Neuron (in vitro differentiated cells): Measurements from ENCODE around the gene MIB1.

ENCODE experiments used
- H2AFZ ChIP-seq: one replicate; pipeline ENCODE4 v1.6.1; 2013; ENCODE audit warnings: low read depth, mild to moderate bottlenecking, inconsistent platforms, low read length, moderate library complexity
- H3K27me3 ChIP-seq: one replicate; pipeline ENCODE4 v1.6.1; 2013; ENCODE audit warnings: low read length; ENCODE audit not compliant: insufficient read depth
- H3K36me3 ChIP-seq: one replicate; pipeline ENCODE4 v1.6.1; 2013; ENCODE audit warnings: low read length; ENCODE audit not compliant: insufficient read depth
- H3K4me1 ChIP-seq: one replicate; pipeline ENCODE4 v1.6.1; 2013; ENCODE audit warnings: low read length; ENCODE audit not compliant: insufficient read depth
- H3K4me3 ChIP-seq: 2 replicates; pipeline ENCODE4 v1.5.1; 2013; ENCODE audit warnings: mild to moderate bottlenecking, low read length, moderate library complexity
- H3K9me3 ChIP-seq: one replicate; pipeline ENCODE4 v1.6.1; 2013; ENCODE audit warnings: low read length

Gene MIB1

GRCh38 chr18:21916594-21916993 lies 176.0 kb downstream of the MIB1 start:
- Histone ChIP-seq H3K4me3 (no peak overlapping the region), H3K4me1 (no peaks in the 10 kb centered on the region), H3K9me3 (no peaks in the 10 kb centered on the region), H2AFZ (no peak overlapping the region), H3K27me3 (peaks cover 3% of the 10 kb centered on the region), H3K36me3 (no peaks in the 10 kb centered on the region)

DNA sequence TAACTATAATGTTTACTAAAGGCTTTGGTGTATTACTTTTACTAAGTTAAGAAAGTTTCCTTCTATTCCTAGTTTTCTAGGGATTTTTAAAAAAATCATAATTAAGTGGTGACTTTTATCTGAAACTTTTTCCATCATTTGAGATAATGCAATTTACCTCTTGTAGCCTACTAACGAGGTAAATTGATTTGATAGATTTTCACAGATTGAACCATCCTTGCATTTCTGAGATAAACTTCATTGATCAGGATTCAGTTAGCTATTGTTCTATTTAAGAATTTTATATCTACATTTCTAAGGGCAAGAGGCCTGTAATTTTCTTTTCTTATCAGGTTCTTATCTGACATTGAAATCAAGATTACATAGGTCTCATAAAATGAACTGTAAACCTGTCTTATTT lies 178.1 kb downstream of the MIB1 start:
- Histone ChIP-seq H2AFZ (no peak overlapping the region), H3K36me3 (no peaks in the 10 kb centered on the region), H3K9me3 (no peaks in the 10 kb centered on the region), H3K4me1 (no peaks in the 10 kb centered on the region), H3K27me3 (no peaks in the 10 kb centered on the region), H3K4me3 (no peak overlapping the region)
